Liver (tissue), 9 donors: Measurements from ENCODE around the gene UBE3C. TPM values are rescaled to one million over a fixed set of nuclear protein-coding genes. Genes with fewer than 3 reads are reported as not detected.

Experiments used
- DNase-seq: peaks from one replicate; pipeline ENCODE4 v3.0.0-alpha.2; 2017; ENCODE audit warnings: low spot score
- H3K27ac ChIP-seq, 2 donors: one replicate each; pipeline ENCODE4 v1.7.0; 2013; ENCODE audit warnings: inconsistent platforms in 2 of 2, low read length in 2 of 2, control low read depth in 1 of 2, low read depth in 1 of 2, mild to moderate bottlenecking in 1 of 2
- H3K27me3 ChIP-seq, 4 donors: one replicate each; pipeline versions ENCODE4 v1.6.1 to v1.7.0; 2013; ENCODE audit warnings: low read length in 3 of 4, inconsistent platforms in 1 of 4, mild to moderate bottlenecking in 1 of 4, moderate library complexity in 1 of 4; ENCODE audit not compliant: control insufficient read depth in 4 of 4, insufficient read depth in 4 of 4
- H3K36me3 ChIP-seq, 4 donors: one replicate each; pipeline versions ENCODE4 v1.6.1 to v1.7.0; 2013; ENCODE audit warnings: low read length in 3 of 4, mild to moderate bottlenecking in 3 of 4, low read depth in 1 of 4, moderate library complexity in 1 of 4; ENCODE audit not compliant: control insufficient read depth in 4 of 4, insufficient read depth in 3 of 4
- H3K4me1 ChIP-seq, 4 donors: one replicate each; pipeline versions ENCODE4 v1.6.1 to v1.7.0; 2013; ENCODE audit warnings: low read length in 3 of 4, mild to moderate bottlenecking in 3 of 4, moderate library complexity in 1 of 4; ENCODE audit not compliant: control insufficient read depth in 4 of 4, insufficient read depth in 4 of 4
- H3K4me3 ChIP-seq, 3 donors: one replicate each; pipeline versions ENCODE4 v1.6.1 to v1.7.0; 2013; ENCODE audit warnings: low read length in 3 of 3, control low read depth in 1 of 3, low read depth in 1 of 3, mild to moderate bottlenecking in 1 of 3
- H3K9ac ChIP-seq, 2 donors: one replicate each; pipeline ENCODE4 v1.7.0; 2013; ENCODE audit warnings: low read length in 2 of 2, mild to moderate bottlenecking in 2 of 2, moderate library complexity in 2 of 2, control low read depth in 1 of 2, low read depth in 1 of 2
- H3K9me3 ChIP-seq, 4 donors: one replicate each; pipeline versions ENCODE4 v1.6.1 to v1.7.0; 2013; ENCODE audit warnings: low read length in 3 of 4; ENCODE audit not compliant: control insufficient read depth in 4 of 4
- ATF3 ChIP-seq: IDR thresholded peaks from 2 replicates; pipeline ENCODE4 v1.6.1; 2016; ENCODE audit warnings: antibody characterized with exemption
- CTCF ChIP-seq: fragments of 150-350 bp; IDR thresholded peaks from 2 replicates; pipeline ENCODE4 v1.5.1; 2017; ENCODE audit warnings: improper control_type of control experiment, low read depth, low read length; ENCODE audit not compliant: missing input control
- EGR1 ChIP-seq, 2 donors: IDR thresholded peaks; 2 replicates each; pipeline ENCODE4 v1.6.1; 2016 to 2018; ENCODE audit warnings: antibody characterized with exemption in 2 of 2, low read depth in 2 of 2
- FOXA1 ChIP-seq: IDR thresholded peaks from 2 replicates; pipeline ENCODE4 v1.6.1; 2016; ENCODE audit warnings: antibody characterized with exemption
- FOXA2 ChIP-seq: IDR thresholded peaks from 2 replicates; pipeline ENCODE4 v1.6.1; 2016; ENCODE audit warnings: antibody characterized with exemption
- GABPA ChIP-seq, 2 donors: IDR thresholded peaks in 1 of 2; conservative IDR thresholded peaks in 1 of 2; 2 replicates each; pipeline ENCODE4 v1.6.1; 2016; ENCODE audit warnings: antibody characterized with exemption in 2 of 2, mild to moderate bottlenecking in 1 of 2, moderate library complexity in 1 of 2
- HNF4A ChIP-seq, 2 donors: conservative IDR thresholded peaks; 2 replicates each; pipeline ENCODE4 v1.6.1; 2016; ENCODE audit warnings: antibody characterized with exemption in 2 of 2, mild to moderate bottlenecking in 2 of 2
- HNF4G ChIP-seq: IDR thresholded peaks from 2 replicates; pipeline ENCODE4 v1.6.1; 2016; ENCODE audit warnings: antibody characterized with exemption
- JUND ChIP-seq, 2 donors: IDR thresholded peaks; 2 replicates each; pipeline ENCODE4 v1.6.1; 2016; ENCODE audit warnings: antibody characterized with exemption in 2 of 2
- MAX ChIP-seq: IDR thresholded peaks from 2 replicates; pipeline ENCODE4 v1.6.1; 2016; ENCODE audit warnings: antibody characterized with exemption
- NR2F2 ChIP-seq: IDR thresholded peaks from 2 replicates; pipeline ENCODE4 v1.6.1; 2016; ENCODE audit warnings: antibody characterized with exemption
- RAD21 ChIP-seq, 2 donors: IDR thresholded peaks; 2 replicates each; pipeline ENCODE4 v1.6.1; 2016; ENCODE audit warnings: antibody characterized with exemption in 2 of 2, mild to moderate bottlenecking in 2 of 2
- REST ChIP-seq: IDR thresholded peaks from 2 replicates; pipeline ENCODE4 v1.6.1; 2016; ENCODE audit warnings: antibody characterized with exemption, mild to moderate bottlenecking
- RXRA ChIP-seq, 2 donors: IDR thresholded peaks; 2 replicates each; pipeline ENCODE4 v1.6.1; 2017 to 2018; ENCODE audit warnings: antibody characterized with exemption in 2 of 2, mild to moderate bottlenecking in 1 of 2
- TAF1 ChIP-seq: conservative IDR thresholded peaks from 2 replicates; pipeline ENCODE4 v1.6.1; 2016; ENCODE audit warnings: antibody characterized with exemption, mild to moderate bottlenecking
- YY1 ChIP-seq: IDR thresholded peaks from 2 replicates; pipeline ENCODE4 v1.6.1; 2016; ENCODE audit warnings: antibody characterized with exemption, mild to moderate bottlenecking
- ZBTB33 ChIP-seq: IDR thresholded peaks from 2 replicates; pipeline ENCODE4 v1.6.1; 2016; ENCODE audit warnings: antibody characterized with exemption
- WGBS: extraction: QIAGEN DNeasy Blood & Tissue Kit; methylation state at CpG from one replicate; pipeline ENCODE4 v1.1.7; 2013; 5-methylcytosine and 5-hydroxymethylcytosine counted together
- polyA plus RNA-seq, 2 donors: library from polyadenylated mRNA; stranded (reverse) in 1 of 2; unstranded in 1 of 2; fragments of 200-250 nt in 1 of 2; fragments of >200 nt in 1 of 2; fragmentation: Nextera tagmentation in 1 of 2; extraction: Ambion mirVana in 1 of 2; gene quantifications; one replicate each; pipeline versions ENCODE4 v1.2.1 to v1.2.3, GENCODE V29; 2013 to 2015
- total RNA-seq, 2 donors: library from RNA; depleted of rRNA; stranded (reverse); fragments of >200 nt; gene quantifications; one replicate each; pipeline ENCODE4 v1.2.3, GENCODE V29; 2014
- donor health status: healthy.
- donor health status: healthy.
- donor health status: healthy.
- donor health status: healthy.
- donor health status: healthy.

Gene UBE3C
- total and polyA plus RNA-seq, 4 donors: 10.3 to 61.8 (median 33.9) TPM

- DNase-seq: no peak
Observed at GRCh38 chr7:157090485-157091165, 48.1 kb upstream of the UBE3C start.

GRCh38 chr7:157096286-157097055 lies 42.3 kb upstream of the UBE3C start:
- H3K4me1 ChIP-seq: no peaks in the 10 kb centered on the region
- no peak for DNase-seq
- H3K27ac ChIP-seq: no peak overlapping the region
- H3K27me3 ChIP-seq: no peaks in the 10 kb centered on the region
- H3K9ac ChIP-seq: no peak overlapping the region
- no peak for TF ChIP-seq FOXA2
- no peak for TF ChIP-seq HNF4G
- no peak for TF ChIP-seq GABPA (IDR thresholded peaks at IDR 0.05 in 1 of 2, conservative IDR thresholded peaks at IDR 0.05 in 1 of 2)
- no peak for TF ChIP-seq EGR1 (IDR thresholded peaks at IDR 0.05; ENCODE audit: low read depth in 2 of 2)
- TF ChIP-seq YY1: no peak
- no peak for TF ChIP-seq ATF3
- TF ChIP-seq HNF4A (conservative IDR thresholded peaks at IDR 0.05): no peak
- no peak for TF ChIP-seq REST
- TF ChIP-seq RXRA (IDR thresholded peaks at IDR 0.05): no peak
- TF ChIP-seq RAD21 (IDR thresholded peaks at IDR 0.05): no peak
- TF ChIP-seq FOXA1: no peak
- TF ChIP-seq JUND (IDR thresholded peaks at IDR 0.05): no peak
- no peak for TF ChIP-seq TAF1
- no peaks in the 10 kb centered on the region for H3K36me3 ChIP-seq
- no peak overlapping the region for H3K4me3 ChIP-seq
- WGBS: 71% methylated on average over 26 of the region's 26 CpGs
- peaks cover 0 to 11% (median 3%) of the 10 kb centered on the region in 4 donors for H3K9me3 ChIP-seq

More at GRCh38 chr7:157090485-157091165, 48.1 kb upstream of the UBE3C start:
- Histone ChIP-seq H3K27ac (no peak overlapping the region), H3K9me3 (peaks cover 0 to 11% (median 3%) of the 10 kb centered on the region in 4 donors), H3K27me3 (no peaks in the 10 kb centered on the region), H3K36me3 (no peaks in the 10 kb centered on the region), H3K4me1 (no peaks in the 10 kb centered on the region), H3K4me3 (no peak overlapping the region), H3K9ac (no peak overlapping the region)
- no peak for TF ChIP-seq TAF1
- TF ChIP-seq NR2F2: no peak
- no peak for TF ChIP-seq EGR1 (IDR thresholded peaks at IDR 0.05; ENCODE audit: low read depth in 2 of 2)
- 90% methylated on average over 25 of the region's 25 CpGs for WGBS

- no peaks in the 10 kb centered on the region for H3K27me3 ChIP-seq
- 26% methylated on average over 10 of the region's 10 CpGs for WGBS
- H3K4me3 ChIP-seq: no peak overlapping the region
- DNase-seq: no peak
- no peaks in the 10 kb centered on the region for H3K4me1 ChIP-seq
- peaks cover 0 to 11% (median 3%) of the 10 kb centered on the region in 4 donors for H3K9me3 ChIP-seq
- H3K27ac ChIP-seq: no peak overlapping the region
- no peak overlapping the region for H3K9ac ChIP-seq
- TF ChIP-seq HNF4G (no peak), NR2F2 (no peak), ZBTB33 (no peak), FOXA2 (no peak), RAD21 (IDR thresholded peaks at IDR 0.05) (no peak), JUND (IDR thresholded peaks at IDR 0.05) (no peak), CTCF (no peak), HNF4A (conservative IDR thresholded peaks at IDR 0.05) (no peak), EGR1 (IDR thresholded peaks at IDR 0.05; ENCODE audit: low read depth in 2 of 2) (no peak), YY1 (no peak), MAX (no peak)
- H3K36me3 ChIP-seq: no peaks in the 10 kb centered on the region
Observed at GRCh38 chr7:157097056-157097329, 41.7 kb upstream of the UBE3C start.
